ENCODE results near the gene BDH1. TPM values are rescaled to one million over a fixed set of nuclear protein-coding genes. Genes with fewer than 3 reads are reported as not detected.

Gene BDH1
- total and polyA plus RNA-seq, 2 of the 13 experiments (the other 11 are each of a cell fraction or from before 2014, with no cell fraction given) = 21.2 to 71.9 TPM

GRCh38 chr3:197465996-197466549, 89.7 kb downstream of the BDH1 start (continued):
- peak; percentile 5; the same call in 1 of the 2 replicates for TF ChIP-seq CTCF (CRISPR knock-in tag; IDR thresholded peaks at IDR 0.05)
- no peak for TF ChIP-seq SNAPC2 (CRISPR knock-in tag; IDR thresholded peaks at IDR 0.05)
- no peak for TF ChIP-seq ZBTB20 (CRISPR knock-in tag; IDR thresholded peaks at IDR 0.05; ENCODE audit: borderline replicate concordance, low read depth)
- no peak; the same call in 1 of the 2 replicates for TF ChIP-seq ZFY (CRISPR knock-in tag; IDR thresholded peaks at IDR 0.05)
- peak; percentile 30 for TF ChIP-seq PHF5A (CRISPR knock-in tag; IDR thresholded peaks at IDR 0.05; ENCODE audit: low read depth, unreplicated experiment)
- TF ChIP-seq ESRRA (CRISPR knock-in tag; IDR thresholded peaks at IDR 0.05; ENCODE audit: low read depth) = peak; percentile 67
- TF ChIP-seq FOXO1 (CRISPR knock-in tag; IDR thresholded peaks at IDR 0.05) = peak; percentile 79
- peak; percentile 71; the same call in 1 of the 2 replicates for TF ChIP-seq SALL1 (CRISPR knock-in tag; IDR thresholded peaks at IDR 0.05)
- 0 out of 2 replicates have a peak, but pooled peaks have one; percentile 0 for TF ChIP-seq ATF7-NPFF (CRISPR knock-in tag; IDR thresholded peaks at IDR 0.05; ENCODE audit: low read depth)
- 0 out of 2 replicates have a peak, but pooled peaks have one; percentile 20 for TF ChIP-seq SIX1 (CRISPR knock-in tag; IDR thresholded peaks at IDR 0.05; ENCODE audit: borderline replicate concordance)
- TF ChIP-seq CEBPG (CRISPR knock-in tag; IDR thresholded peaks at IDR 0.05) = peak; percentile 94
- peak; percentile 94 for TF ChIP-seq NR2F6 (IDR thresholded peaks at IDR 0.05)
- peak; percentile 95 for TF ChIP-seq NR2F6 (CRISPR knock-in tag; IDR thresholded peaks at IDR 0.05)
- peak; percentile 57; the same call in 1 of the 2 replicates for TF ChIP-seq POGZ (CRISPR knock-in tag; IDR thresholded peaks at IDR 0.05)
- TF ChIP-seq ZNF614 (CRISPR knock-in tag; IDR thresholded peaks at IDR 0.05; ENCODE audit: borderline replicate concordance) = 0 out of 2 replicates have a peak, but pooled peaks have one; percentile 17
- peak; percentile 71; the same call in 1 of the 2 replicates for TF ChIP-seq ZKSCAN8 (CRISPR knock-in tag; IDR thresholded peaks at IDR 0.05; ENCODE audit: borderline replicate concordance)
- TF ChIP-seq CENPBD1 (CRISPR knock-in tag; IDR thresholded peaks at IDR 0.05; ENCODE audit: borderline replicate concordance, low read depth) = no peak
- TF ChIP-seq AGO1 (IDR thresholded peaks at IDR 0.05; ENCODE audit: low read depth, low read length, poor library complexity, severe bottlenecking) = no peak
- peak; percentile 91 for TF ChIP-seq RXRB (CRISPR knock-in tag; IDR thresholded peaks at IDR 0.05; ENCODE audit: borderline replicate concordance)
- TF ChIP-seq SP5 (CRISPR knock-in tag; IDR thresholded peaks at IDR 0.05; ENCODE audit: borderline replicate concordance, low read depth) = 0 out of 2 replicates have a peak, but pooled peaks have one; percentile 41
- TF ChIP-seq CBX5 (CRISPR knock-in tag; IDR thresholded peaks at IDR 0.05; ENCODE audit: borderline replicate concordance) = 0 out of 2 replicates have a peak, but pooled peaks have one; percentile 15
- no peak for TF ChIP-seq ZNF160 (CRISPR knock-in tag; IDR thresholded peaks at IDR 0.05)
- TF ChIP-seq SOX5 (CRISPR knock-in tag; IDR thresholded peaks at IDR 0.05; ENCODE audit: borderline replicate concordance) = peak; percentile 77
- TF ChIP-seq ZBTB1 (CRISPR knock-in tag; IDR thresholded peaks at IDR 0.05; ENCODE audit: borderline replicate concordance) = no peak
- 0 out of 2 replicates have a peak, but pooled peaks have one; percentile 29 for TF ChIP-seq ZBED4 (CRISPR knock-in tag; IDR thresholded peaks at IDR 0.05; ENCODE audit: borderline replicate concordance)
- no peak for TF ChIP-seq TAF1 (CRISPR knock-in tag; IDR thresholded peaks at IDR 0.05)
